NCI-H1694 (cell line): ENCODE results near the gene CAMK4.
"Not testable (repeated sequence)": the region's sequence is repeated elsewhere in the genome, so short reads cannot be mapped to it uniquely, and the experiment has no call there.

ENCODE experiments used
- DNase-seq: peaks from one replicate; lab custom pipeline; 2025; lab: John Stamatoyannopoulos, UW

CAMK4 gene

GRCh38 chr5:111310711-111311620 lies 86.8 kb downstream of the CAMK4 start:
- peak; percentile 28 for DNase-seq

- DNase-seq = no peak
Observed at GRCh38 chr5:111311666-111312065, 87.5 kb downstream of the CAMK4 start.

GRCh38 chr5:111313017-111313724 lies 89.0 kb downstream of the CAMK4 start:
- no peak for DNase-seq

GRCh38 chr5:111320953-111321352 lies 96.8 kb downstream of the CAMK4 start:
- DNase-seq = no peak

GRCh38 chr5:111321376-111321775 lies 97.2 kb downstream of the CAMK4 start:
- DNase-seq = no peak

- DNase-seq = no peak
Observed at GRCh38 chr5:111326551-111326950, 102.4 kb downstream of the CAMK4 start.

- DNase-seq = no peak
Observed at GRCh38 chr5:111337133-111337532, 112.9 kb downstream of the CAMK4 start.

- no peak for DNase-seq
Observed at GRCh38 chr5:111337688-111338087, 113.5 kb downstream of the CAMK4 start.

- peak; percentile 16 for DNase-seq
Observed at GRCh38 chr5:111345731-111346130, 121.5 kb downstream of the CAMK4 start.

GRCh38 chr5:111347021-111347420 lies 122.8 kb downstream of the CAMK4 start:
- no peak for DNase-seq

- no peak for DNase-seq
Observed at GRCh38 chr5:111348661-111349329, 124.6 kb downstream of the CAMK4 start.

GRCh38 chr5:111349429-111349828 lies 125.2 kb downstream of the CAMK4 start:
- DNase-seq = no peak

GRCh38 chr5:111353035-111353434 lies 128.9 kb downstream of the CAMK4 start:
- DNase-seq = no peak

GRCh38 chr5:111358726-111359125 lies 134.5 kb downstream of the CAMK4 start:
- DNase-seq = not testable (repeated sequence)

GRCh38 chr5:111360173-111360572 lies 136.0 kb downstream of the CAMK4 start:
- no peak for DNase-seq

- no peak for DNase-seq
Observed at GRCh38 chr5:111364992-111365391, 140.8 kb downstream of the CAMK4 start.

GRCh38 chr5:111366388-111366787 lies 142.2 kb downstream of the CAMK4 start:
- no peak for DNase-seq

- no peak for DNase-seq
Observed at GRCh38 chr5:111367115-111367514, 142.9 kb downstream of the CAMK4 start.

GRCh38 chr5:111372799-111373198 lies 148.6 kb downstream of the CAMK4 start:
- DNase-seq = no peak

- no peak for DNase-seq
Observed at GRCh38 chr5:111374380-111374779, 150.2 kb downstream of the CAMK4 start.

GRCh38 chr5:111375645-111376044 lies 151.5 kb downstream of the CAMK4 start:
- no peak for DNase-seq

GRCh38 chr5:111377306-111377705 lies 153.1 kb downstream of the CAMK4 start:
- DNase-seq = no peak

- no peak for DNase-seq
Observed at GRCh38 chr5:111379391-111379816, 155.2 kb downstream of the CAMK4 start.
